Activated CD4-positive, alpha-beta T cell treated with anti-CD3 and anti-CD28 coated beads, Interleukin-2, amount 10 ng/mL, durations not matched to agents 7 days and 5 days (primary cell): ENCODE results near the gene MCU. TPM values are rescaled to one million over a fixed set of nuclear protein-coding genes. Genes with fewer than 3 reads are reported as not detected.

Experiments
- CTCF ChIA-PET: fragments of 350-600 bp; sonication (Branson Sonifier 250); formaldehyde crosslinking; loops from one replicate; lab custom pipeline; 2021; ENCODE audit warnings: antibody characterized with exemption; lab: Charles Lee
- POLR2A ChIA-PET: fragments of 350-600 bp; sonication (Branson Sonifier 250); formaldehyde crosslinking; loops from one replicate; lab custom pipeline; 2021; ENCODE audit warnings: antibody characterized with exemption; lab: Charles Lee
- DNase-seq: peaks from one replicate; pipeline ENCODE4 v3.0.0-alpha.2; 2020
- H3K27ac Mint-ChIP-seq: one replicate; pipeline ENCODE4 v1.8.0; 2021; ENCODE audit warnings: mild to moderate bottlenecking, moderate library complexity, mixed read lengths
- H3K27me3 Mint-ChIP-seq: one replicate; pipeline ENCODE4 v1.8.0; 2021; ENCODE audit warnings: mixed read lengths
- H3K36me3 Mint-ChIP-seq: one replicate; pipeline ENCODE4 v1.8.0; 2021; ENCODE audit warnings: low read depth, mixed read lengths
- H3K4me1 Mint-ChIP-seq: one replicate; pipeline ENCODE4 v1.8.0; 2021; ENCODE audit warnings: mixed read lengths
- H3K4me3 Mint-ChIP-seq: one replicate; pipeline ENCODE4 v1.8.0; 2021; ENCODE audit warnings: mild to moderate bottlenecking, moderate library complexity, mixed read lengths
- H3K9me3 Mint-ChIP-seq: one replicate; pipeline ENCODE4 v1.8.0; 2021; ENCODE audit warnings: mixed read lengths
- total RNA-seq, 2 experiments: library from RNA; stranded (reverse); gene quantifications; one replicate each; pipeline ENCODE4 v1.2.3, GENCODE V29; 2021

MCU gene
- total RNA-seq, 2 experiments from 2014 or later, result 11.7 to 13.4 TPM

DNA sequence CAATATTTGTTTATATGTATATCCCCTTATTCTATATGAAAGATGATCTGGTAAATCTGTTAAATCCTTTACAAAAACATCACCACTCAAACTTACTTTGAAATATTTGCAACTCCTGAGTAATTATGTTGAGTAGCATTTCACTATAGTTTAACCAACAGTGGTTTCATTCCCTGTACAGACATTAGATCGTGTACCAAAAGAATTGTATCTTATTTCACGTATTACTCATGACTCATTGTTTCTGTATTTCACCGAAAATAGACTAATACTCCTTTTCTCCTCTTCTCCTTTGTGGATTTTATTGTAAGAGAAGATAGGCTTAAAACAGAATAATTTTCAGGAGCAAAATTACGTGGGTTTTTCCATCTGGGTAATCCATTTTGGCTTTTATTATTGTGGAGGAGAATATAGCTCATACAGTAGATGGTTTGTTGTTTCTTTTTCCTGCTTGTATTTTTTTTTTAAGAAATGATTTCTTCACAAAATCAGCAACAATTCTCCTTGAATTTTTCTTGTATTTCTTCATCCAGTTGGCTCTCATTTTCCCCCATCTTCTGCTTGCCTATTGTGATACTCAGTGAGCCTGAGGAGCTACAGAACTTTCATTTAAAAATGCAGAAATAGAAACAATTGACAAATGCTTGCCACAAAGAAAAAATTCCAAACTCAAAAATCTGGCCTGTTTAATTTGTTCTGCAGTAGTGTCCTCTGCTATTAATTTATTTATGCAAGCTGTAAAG is 111.0 kb downstream of the MCU start:
- CTCF ChIA-PET, result interaction anchor here (0.5 to 0.7 kb wide), 3 partner anchors 144 to 975 kb away, joined by 3 read pairs; no protein-coding TSS in a partner anchor
- Mint-ChIP-seq H3K27ac (no peak overlapping the region), H3K27me3 (no peaks in the 10 kb centered on the region), H3K36me3 (peaks cover 2% of the 10 kb centered on the region), H3K4me3 (no peak overlapping the region), H3K4me1 (peaks cover 10% of the 10 kb centered on the region), H3K9me3 (peaks cover 3% of the 10 kb centered on the region)
- POLR2A ChIA-PET, result interaction anchor here (0.6 kb wide), 1 partner anchor 1273 kb away, joined by 3 read pairs; no protein-coding TSS in a partner anchor
- DNase-seq, result no peak

- ChIA-PET POLR2A (no interaction called here), CTCF (no interaction called here)
- DNase-seq, result no peak
- H3K9me3 Mint-ChIP-seq, result peaks cover 3% of the 10 kb centered on the region
- no peak overlapping the region for H3K27ac Mint-ChIP-seq
- no peaks in the 10 kb centered on the region for H3K27me3 Mint-ChIP-seq
- H3K4me3 Mint-ChIP-seq, result no peak overlapping the region
- peaks cover 2% of the 10 kb centered on the region for H3K36me3 Mint-ChIP-seq
- no peaks in the 10 kb centered on the region for H3K4me1 Mint-ChIP-seq
Measured at GRCh38 chr10:72808001-72808400, 116.1 kb downstream of the MCU start.

DNA sequence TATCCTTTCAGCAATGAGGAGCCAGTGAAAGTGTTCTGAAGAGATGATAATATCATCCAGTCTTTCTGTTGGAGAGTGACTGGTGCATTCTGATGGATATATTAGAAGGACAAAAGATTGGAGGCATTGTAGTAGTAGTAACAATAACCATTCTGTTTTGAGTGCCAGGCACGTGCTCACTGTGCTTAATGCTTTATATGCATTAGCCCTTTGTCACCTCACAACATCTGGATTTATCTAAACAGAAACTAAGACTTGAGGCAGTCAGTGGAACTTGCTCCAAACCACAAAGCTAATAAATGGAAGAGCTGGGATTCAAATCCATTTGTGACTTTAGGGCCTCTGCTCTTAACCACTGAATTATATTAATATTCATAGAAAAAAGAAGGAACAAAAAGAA is 117.1 kb downstream of the MCU start:
- no peaks in the 10 kb centered on the region for H3K4me1 Mint-ChIP-seq
- peaks cover 2% of the 10 kb centered on the region for H3K36me3 Mint-ChIP-seq
- H3K4me3 Mint-ChIP-seq, result no peak overlapping the region
- H3K9me3 Mint-ChIP-seq, result peaks cover 3% of the 10 kb centered on the region
- H3K27me3 Mint-ChIP-seq, result no peaks in the 10 kb centered on the region
- CTCF ChIA-PET, result interaction anchor here (1.0 kb wide), 1 partner anchor 30 kb away, joined by 3 read pairs; no protein-coding TSS in a partner anchor
- POLR2A ChIA-PET, result no interaction called here
- no peak overlapping the region for H3K27ac Mint-ChIP-seq
- no peak for DNase-seq

DNA sequence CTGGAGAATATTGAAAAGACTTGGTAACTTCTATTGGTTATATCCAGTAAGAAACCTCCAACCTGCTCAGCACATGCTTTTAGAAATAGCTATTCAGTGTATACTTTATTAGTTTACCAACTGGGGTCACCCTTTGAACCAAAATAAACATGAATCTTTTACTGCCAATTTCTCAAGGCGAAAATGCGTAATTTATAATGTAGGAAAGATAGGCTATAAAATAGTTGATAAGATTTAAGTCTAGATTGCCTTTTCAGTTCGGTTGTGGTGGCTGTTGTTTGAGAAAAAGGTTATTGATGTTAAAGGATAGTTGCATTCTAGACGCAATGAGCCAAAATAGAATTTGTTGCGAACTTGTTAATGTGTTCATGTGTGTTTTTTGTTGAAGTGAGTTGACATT is 119.0 kb downstream of the MCU start:
- DNase-seq, result no peak
- Mint-ChIP-seq H3K9me3 (no peaks in the 10 kb centered on the region), H3K27me3 (no peaks in the 10 kb centered on the region), H3K36me3 (no peaks in the 10 kb centered on the region), H3K4me1 (no peaks in the 10 kb centered on the region), H3K4me3 (no peak overlapping the region), H3K27ac (no peak overlapping the region)
- ChIA-PET POLR2A (no interaction called here), CTCF (no interaction called here)

GRCh38 chr10:72812415-72812752 is 120.4 kb downstream of the MCU start:
- CTCF ChIA-PET, result interaction anchor here (1.0 kb wide), 1 partner anchor 56 kb away, joined by 3 read pairs; no protein-coding TSS in a partner anchor
- POLR2A ChIA-PET, result no interaction called here
- H3K36me3 Mint-ChIP-seq, result no peaks in the 10 kb centered on the region

GRCh38 chr10:72812753-72813430 is 120.9 kb downstream of the MCU start:
- POLR2A ChIA-PET, result no interaction called here
- CTCF ChIA-PET, result interaction anchor here (1.0 kb wide), 1 partner anchor 56 kb away, joined by 3 read pairs; no protein-coding TSS in a partner anchor
- Mint-ChIP-seq H3K27me3 (no peaks in the 10 kb centered on the region), H3K9me3 (no peaks in the 10 kb centered on the region), H3K4me1 (no peaks in the 10 kb centered on the region), H3K27ac (no peak overlapping the region), H3K36me3 (no peaks in the 10 kb centered on the region), H3K4me3 (no peak overlapping the region)
- DNase-seq, result no peak

More at GRCh38 chr10:72812415-72812752, 120.4 kb downstream of the MCU start:
- Mint-ChIP-seq H3K4me1 (no peaks in the 10 kb centered on the region), H3K4me3 (no peak overlapping the region), H3K27ac (no peak overlapping the region), H3K27me3 (no peaks in the 10 kb centered on the region), H3K9me3 (no peaks in the 10 kb centered on the region)
- DNase-seq, result no peak

DNA sequence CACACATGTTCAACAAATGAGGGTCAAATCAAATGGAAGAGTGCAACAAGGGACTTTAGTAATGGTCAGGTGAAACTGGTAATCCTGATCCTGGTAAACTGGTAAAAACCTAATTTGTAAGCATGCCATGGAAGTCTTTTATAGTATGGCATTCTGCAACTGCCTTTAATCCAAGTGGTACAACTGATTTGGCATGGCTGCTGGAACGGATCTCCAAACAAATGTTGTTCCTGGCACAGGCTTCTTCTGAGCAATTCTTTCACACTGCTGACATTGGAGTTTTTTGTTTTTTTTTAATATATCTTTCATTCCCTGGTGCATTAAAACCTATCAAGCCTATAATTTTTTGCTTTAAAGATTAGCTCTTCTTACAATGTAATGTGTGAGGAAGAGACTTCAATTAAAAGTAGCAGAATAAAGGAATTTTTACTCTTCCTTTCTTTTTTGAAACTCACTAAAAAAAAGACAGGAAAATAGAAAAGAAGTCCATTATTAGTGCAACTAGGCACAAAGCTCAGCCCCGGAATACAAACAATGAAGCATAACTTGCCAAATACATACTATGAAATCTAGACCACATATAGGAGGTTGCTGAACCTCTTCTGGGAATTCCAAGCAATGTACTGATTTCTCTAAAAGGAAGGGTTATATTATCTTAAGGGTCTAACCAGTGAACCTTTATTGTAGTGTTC is 122.3 kb downstream of the MCU start:
- H3K36me3 Mint-ChIP-seq, result no peaks in the 10 kb centered on the region
- no peaks in the 10 kb centered on the region for H3K27me3 Mint-ChIP-seq
- H3K27ac Mint-ChIP-seq, result no peak overlapping the region
- POLR2A ChIA-PET, result no interaction called here
- CTCF ChIA-PET, result no interaction called here
- H3K4me1 Mint-ChIP-seq, result no peaks in the 10 kb centered on the region
- H3K4me3 Mint-ChIP-seq, result no peak overlapping the region
- no peaks in the 10 kb centered on the region for H3K9me3 Mint-ChIP-seq
- no peak for DNase-seq

- CTCF ChIA-PET, result interaction anchor here (0.5 kb wide), 2 partner anchors 52 to 110 kb away, joined by 3 to 4 read pairs; no protein-coding TSS in a partner anchor
- Mint-ChIP-seq H3K27me3 (no peaks in the 10 kb centered on the region), H3K9me3 (no peaks in the 10 kb centered on the region), H3K4me3 (no peak overlapping the region), H3K36me3 (no peaks in the 10 kb centered on the region), H3K4me1 (no peaks in the 10 kb centered on the region), H3K27ac (no peak overlapping the region)
- POLR2A ChIA-PET, result no interaction called here
- DNase-seq, result no peak
Measured at GRCh38 chr10:72816565-72816964, 124.6 kb downstream of the MCU start.

DNA sequence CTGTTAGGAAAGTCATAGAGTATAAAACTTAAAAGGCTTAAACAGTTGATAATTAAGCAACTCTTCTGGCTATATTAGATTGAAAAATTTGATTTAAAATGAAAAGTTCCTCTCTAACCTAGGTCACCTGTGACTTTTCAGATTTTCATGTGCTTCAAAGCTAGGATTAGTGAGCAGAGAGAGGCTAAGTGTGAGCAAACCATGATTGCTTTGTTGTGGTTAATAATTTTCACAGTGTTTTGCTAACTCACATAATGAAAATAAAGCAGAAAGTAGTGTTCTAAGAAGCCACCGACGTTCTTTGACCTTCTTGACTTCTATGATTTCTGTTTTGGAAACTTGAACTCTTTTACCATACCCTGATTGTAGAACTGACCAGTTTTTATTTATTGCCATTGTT is 126.1 kb downstream of the MCU start:
- no peak for DNase-seq
- POLR2A ChIA-PET, result no interaction called here
- Mint-ChIP-seq H3K27me3 (no peaks in the 10 kb centered on the region), H3K9me3 (peaks cover 3% of the 10 kb centered on the region), H3K36me3 (no peaks in the 10 kb centered on the region), H3K4me1 (no peaks in the 10 kb centered on the region), H3K27ac (no peak overlapping the region), H3K4me3 (no peak overlapping the region)
- CTCF ChIA-PET, result interaction anchor here (0.6 kb wide), 1 partner anchor 446 kb away, joined by 3 read pairs; no protein-coding TSS in a partner anchor

- ChIA-PET CTCF (interaction anchor here (0.6 kb wide), 1 partner anchor 9 kb away, joined by 4 read pairs; no protein-coding TSS in a partner anchor), POLR2A (no interaction called here)
- Mint-ChIP-seq H3K4me3 (no peak overlapping the region), H3K36me3 (no peaks in the 10 kb centered on the region), H3K27me3 (no peaks in the 10 kb centered on the region), H3K9me3 (peaks cover 3% of the 10 kb centered on the region), H3K27ac (no peak overlapping the region), H3K4me1 (no peaks in the 10 kb centered on the region)
- DNase-seq, result no peak
Measured at GRCh38 chr10:72819053-72819452, 127.1 kb downstream of the MCU start.

DNA sequence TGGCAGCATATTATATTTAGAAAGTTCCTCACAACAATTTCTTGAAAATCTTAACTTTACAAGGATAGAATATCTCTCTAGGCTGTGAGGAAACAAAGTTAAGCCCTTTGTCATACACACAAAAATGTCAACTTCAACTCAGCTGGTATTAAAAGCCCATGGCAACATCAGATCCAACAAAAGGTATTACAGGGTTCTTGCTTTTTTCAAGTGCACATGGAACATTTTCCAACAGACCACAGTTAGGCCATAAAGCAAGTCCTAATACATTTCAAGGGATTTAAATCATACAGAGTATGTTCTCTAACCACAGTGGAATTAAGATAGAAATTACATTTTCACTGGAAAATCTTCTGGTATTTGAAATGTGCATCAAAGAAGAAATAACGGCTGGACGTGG is 129.7 kb downstream of the MCU start:
- ChIA-PET CTCF (no interaction called here), POLR2A (no interaction called here)
- Mint-ChIP-seq H3K27me3 (no peaks in the 10 kb centered on the region), H3K4me3 (no peak overlapping the region), H3K4me1 (no peaks in the 10 kb centered on the region), H3K9me3 (peaks cover 3% of the 10 kb centered on the region), H3K36me3 (no peaks in the 10 kb centered on the region), H3K27ac (no peak overlapping the region)
- no peak for DNase-seq

DNA sequence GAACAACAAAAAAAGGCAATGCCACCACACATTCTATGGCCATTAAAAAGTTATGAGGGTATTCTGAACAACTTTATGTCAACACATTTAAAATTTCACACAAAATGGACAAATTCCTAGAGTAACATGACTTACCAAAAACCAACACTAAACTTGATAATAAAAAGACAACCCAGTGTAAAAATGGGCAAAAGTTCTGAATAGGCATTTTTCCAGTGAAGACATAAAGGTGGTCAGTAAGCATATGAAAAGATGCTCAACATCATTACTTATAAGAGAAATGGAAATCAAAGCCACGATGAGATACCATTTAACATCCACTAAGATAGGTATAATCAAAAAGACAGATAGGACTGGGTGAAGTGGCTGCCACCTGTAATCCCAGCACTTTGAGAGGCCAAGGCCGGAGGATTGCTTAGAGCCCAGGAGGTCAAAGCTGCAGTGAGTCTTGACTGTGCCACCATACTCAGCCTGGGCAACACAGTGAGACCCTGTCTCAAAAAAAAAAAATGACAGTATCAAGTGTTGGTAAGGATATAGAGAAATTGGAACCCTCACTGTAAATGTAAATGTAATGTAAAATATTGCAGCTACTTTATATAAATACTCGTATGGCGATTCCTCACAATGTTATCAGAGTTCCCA is 130.5 kb downstream of the MCU start:
- CTCF ChIA-PET, result no interaction called here
- no peak overlapping the region for H3K4me3 Mint-ChIP-seq
- peaks cover 3% of the 10 kb centered on the region for H3K9me3 Mint-ChIP-seq
- POLR2A ChIA-PET, result no interaction called here
- no peaks in the 10 kb centered on the region for H3K27me3 Mint-ChIP-seq
- no peaks in the 10 kb centered on the region for H3K4me1 Mint-ChIP-seq
- DNase-seq, result no peak
- no peaks in the 10 kb centered on the region for H3K36me3 Mint-ChIP-seq
- no peak overlapping the region for H3K27ac Mint-ChIP-seq
